Mucosa of rectum (tissue), 2 donors: ENCODE data around the gene PELI3.

Experiments
- H3K27ac ChIP-seq, 2 donors: one replicate each; pipeline ENCODE4 v1.7.0; 2013; ENCODE audit warnings: inconsistent platforms in 2 of 2, low read depth in 2 of 2, low read length in 2 of 2
- H3K27me3 ChIP-seq, 2 donors: one replicate each; pipeline ENCODE4 v1.7.0; 2013; ENCODE audit warnings: low read length in 2 of 2; ENCODE audit not compliant: control insufficient read depth in 2 of 2, insufficient read depth in 2 of 2
- H3K36me3 ChIP-seq, 2 donors: one replicate each; pipeline ENCODE4 v1.7.0; 2013; ENCODE audit warnings: low read length in 2 of 2; ENCODE audit not compliant: control insufficient read depth in 2 of 2, insufficient read depth in 2 of 2
- H3K4me1 ChIP-seq, 2 donors: one replicate each; pipeline ENCODE4 v1.7.0; 2013; ENCODE audit warnings: low read length in 2 of 2, mild to moderate bottlenecking in 1 of 2; ENCODE audit not compliant: control insufficient read depth in 2 of 2, insufficient read depth in 2 of 2
- H3K4me3 ChIP-seq, 2 donors: one replicate each; pipeline ENCODE4 v1.7.0; 2013; ENCODE audit warnings: low read length in 2 of 2
- H3K9ac ChIP-seq, 2 donors: one replicate each; pipeline ENCODE4 v1.7.0; 2013; ENCODE audit warnings: low read length in 2 of 2, low read depth in 1 of 2, mild to moderate bottlenecking in 1 of 2
- H3K9me3 ChIP-seq, 2 donors: one replicate each; pipeline ENCODE4 v1.7.0; 2013; ENCODE audit warnings: low read length in 2 of 2; ENCODE audit not compliant: control insufficient read depth in 2 of 2
- donor health status: healthy.
- donor health status: Normal muscosa, but diverticular disease.

Gene PELI3

GRCh38 chr11:66498506-66498905, 31.8 kb downstream of the PELI3 start:
- Histone ChIP-seq H3K9ac (no peak overlapping the region), H3K27ac (no peak overlapping the region), H3K36me3 (peaks cover 19% of the 10 kb centered on the region in 2 donors), H3K4me1 (peaks cover 0 to 5% of the 10 kb centered on the region in 2 donors), H3K4me3 (no peak overlapping the region), H3K27me3 (no peaks in the 10 kb centered on the region), H3K9me3 (no peaks in the 10 kb centered on the region)

DNA sequence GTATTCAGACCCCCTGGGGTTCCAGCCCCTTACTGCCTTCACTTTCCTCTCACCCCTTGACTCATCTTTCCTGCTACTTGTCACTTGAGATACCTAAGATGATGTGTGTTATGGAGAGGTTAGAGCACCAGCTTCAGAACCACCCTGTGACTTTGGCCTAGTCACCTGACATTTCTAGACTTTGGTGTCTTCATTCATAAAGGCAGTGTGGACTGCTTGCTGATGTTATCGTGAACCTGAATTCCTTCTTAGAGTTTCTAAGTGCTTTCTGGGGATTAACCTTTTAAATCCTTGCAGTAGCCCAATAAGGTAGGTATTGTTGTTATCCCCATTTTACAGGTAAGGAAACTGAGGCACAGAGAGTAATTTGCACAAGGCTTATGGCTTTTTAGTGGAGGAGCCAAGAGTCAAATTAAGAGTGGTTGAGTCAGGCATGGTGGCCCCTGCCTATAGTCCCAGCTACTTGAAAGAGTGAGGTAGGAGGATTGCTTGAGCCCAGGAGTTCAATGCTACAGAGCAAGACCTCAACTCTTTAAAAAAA, 38.6 kb downstream of the PELI3 start:
- H3K27me3 ChIP-seq, result no peaks in the 10 kb centered on the region
- H3K4me3 ChIP-seq, result no peak overlapping the region
- H3K27ac ChIP-seq, result no peak overlapping the region
- no peaks in the 10 kb centered on the region for H3K9me3 ChIP-seq
- peaks cover 2% of the 10 kb centered on the region in 2 donors for H3K4me1 ChIP-seq
- H3K9ac ChIP-seq, result no peak overlapping the region
- peaks cover 12 to 13% of the 10 kb centered on the region in 2 donors for H3K36me3 ChIP-seq

DNA sequence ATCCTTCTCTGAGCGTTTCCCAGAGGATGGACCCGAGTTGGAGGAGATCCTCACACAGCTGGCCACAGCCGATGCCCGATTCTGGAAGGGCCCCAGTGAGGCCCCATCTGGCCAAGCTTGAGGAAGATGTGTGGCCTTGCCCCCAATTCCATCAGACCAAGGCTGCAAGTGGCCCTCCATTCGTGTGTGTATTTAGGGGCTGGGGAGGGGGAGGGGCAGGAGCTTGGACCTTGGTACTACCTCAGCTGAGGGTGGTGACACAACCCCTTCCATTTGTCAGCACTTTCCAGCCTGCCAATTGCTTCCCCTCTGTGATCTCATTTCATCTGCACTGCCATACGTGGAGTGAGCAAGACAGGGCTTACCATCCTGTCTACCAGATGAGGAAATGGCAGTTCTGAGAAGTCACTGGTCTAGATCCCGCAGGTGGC, 42.4 kb downstream of the PELI3 start:
- Histone ChIP-seq H3K27me3 (no peaks in the 10 kb centered on the region), H3K9ac (no peak overlapping the region), H3K36me3 (peaks cover 9 to 11% of the 10 kb centered on the region in 2 donors), H3K4me3 (no peak overlapping the region), H3K9me3 (no peaks in the 10 kb centered on the region), H3K4me1 (peaks cover 10% of the 10 kb centered on the region in 2 donors), H3K27ac (no peak overlapping the region)

- H3K4me1 ChIP-seq, result peaks cover 10% of the 10 kb centered on the region in 2 donors
- peaks cover 0 to 2% of the 10 kb centered on the region in 2 donors for H3K36me3 ChIP-seq
- H3K9ac ChIP-seq, result peak within 1 kb of the TSS; percentile 54 to 72
- no peaks in the 10 kb centered on the region for H3K27me3 ChIP-seq
- no peaks in the 10 kb centered on the region for H3K9me3 ChIP-seq
- peak within 1 kb of the TSS in 1 of 2 donors; percentile 34 for H3K27ac ChIP-seq
- peak within 1 kb of the TSS; percentile 97 to 98 for H3K4me3 ChIP-seq
These were observed 43.7 kb downstream of the PELI3 start, which contains the start of gene BBS1 for GRCh38 chr11:66510271-66510989. Gene BBS1 (plus strand): TSS chr11:66510635. CDS start chr11:66510660, 25 bp downstream.

DNA sequence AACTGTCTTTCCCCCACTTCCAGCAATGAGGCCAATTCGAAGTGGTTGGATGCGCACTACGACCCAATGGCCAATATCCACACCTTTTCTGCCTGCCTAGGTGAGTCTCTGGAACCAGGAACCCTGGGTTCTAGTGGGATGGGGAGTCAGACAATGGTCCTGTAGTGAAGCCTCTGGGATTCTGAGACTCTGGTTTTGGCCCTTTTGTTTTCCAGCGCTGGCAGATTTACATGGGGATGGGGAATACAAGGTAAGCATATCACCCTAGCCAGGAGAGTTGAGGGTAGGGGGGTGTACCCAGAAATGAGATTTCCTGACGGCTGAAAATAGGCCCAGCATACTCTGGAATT, 44.3 kb downstream of the PELI3 start:
- H3K36me3 ChIP-seq, result no peaks in the 10 kb centered on the region
- H3K9me3 ChIP-seq, result no peaks in the 10 kb centered on the region
- H3K9ac ChIP-seq, result peak overlapping the region; percentile 54 to 72
- peak overlapping the region in 1 of 2 donors; percentile 34 for H3K27ac ChIP-seq
- no peaks in the 10 kb centered on the region for H3K27me3 ChIP-seq
- H3K4me1 ChIP-seq, result peaks cover 10% of the 10 kb centered on the region in 2 donors
- H3K4me3 ChIP-seq, result peak overlapping the region; percentile 97 to 98

GRCh38 chr11:66523611-66524010, 56.9 kb downstream of the PELI3 start:
- H3K4me1 ChIP-seq, result no peaks in the 10 kb centered on the region

DNA sequence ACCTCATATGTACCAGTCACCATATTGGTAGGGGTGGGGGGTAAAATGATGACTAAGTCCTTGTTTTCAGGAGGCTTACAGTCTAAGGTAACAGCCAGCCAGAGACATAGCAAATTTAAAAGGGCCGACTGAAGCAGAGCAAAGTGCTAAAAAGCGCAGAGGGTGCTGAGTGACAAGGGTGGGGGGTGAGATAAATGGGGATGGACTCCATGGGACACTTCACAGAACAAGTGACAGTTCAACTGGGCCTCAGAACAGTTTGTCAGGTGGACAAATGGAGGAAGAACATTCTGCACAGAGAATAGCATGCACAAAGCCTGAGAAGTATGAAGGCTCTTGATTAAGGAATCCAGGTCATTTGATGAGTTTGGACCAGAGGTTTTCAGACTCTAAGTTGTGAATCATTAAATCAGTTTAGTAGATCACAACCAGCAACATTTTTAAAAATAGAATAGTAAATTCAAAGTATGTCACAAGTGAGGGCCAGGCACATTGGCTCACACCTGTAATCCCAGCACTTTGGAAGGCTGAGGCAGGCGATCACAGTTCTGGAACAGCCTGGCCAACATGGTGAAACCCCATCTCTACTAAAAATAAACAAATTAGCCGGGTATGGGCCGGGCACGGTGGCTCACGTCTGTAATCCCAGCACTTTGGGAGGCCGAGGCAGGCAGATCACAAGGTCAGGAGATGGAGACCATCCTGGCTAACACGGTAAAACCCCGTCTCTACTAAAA, 57.8 kb downstream of the PELI3 start:
- Histone ChIP-seq H3K36me3 (peaks cover 25 to 33% of the 10 kb centered on the region in 2 donors), H3K27ac (no peak overlapping the region), H3K4me1 (no peaks in the 10 kb centered on the region), H3K9me3 (no peaks in the 10 kb centered on the region), H3K9ac (no peak overlapping the region), H3K4me3 (no peak overlapping the region), H3K27me3 (no peaks in the 10 kb centered on the region)

More at GRCh38 chr11:66523611-66524010, 56.9 kb downstream of the PELI3 start:
- Histone ChIP-seq H3K4me3 (no peak overlapping the region), H3K9ac (no peak overlapping the region), H3K27ac (no peak overlapping the region), H3K9me3 (no peaks in the 10 kb centered on the region), H3K27me3 (no peaks in the 10 kb centered on the region), H3K36me3 (peaks cover 25 to 32% of the 10 kb centered on the region in 2 donors)
